Measurements from ENCODE around the gene FLNB. TPM values are rescaled to one million over a fixed set of nuclear protein-coding genes. Genes with fewer than 3 reads are reported as not detected.
A peak's percentile ranks its signal among the peaks of the same experiment; 100 is the strongest.

The FLNB gene
- total and polyA plus RNA-seq, 2 of the 13 experiments (the other 11 are each of a cell fraction or from before 2014, with no cell fraction given) = 106 to 130 TPM

GRCh38 chr3:58041182-58041825 lies 33.1 kb downstream of the FLNB start (continued):
- TF ChIP-seq SIN3A (IDR thresholded peaks at IDR 0.05; ENCODE audit: borderline replicate concordance, low read depth, low read length) (no peak), HOXD1 (CRISPR knock-in tag; IDR thresholded peaks at IDR 0.05) (no peak), KDM3A (CRISPR knock-in tag; IDR thresholded peaks at IDR 0.05; ENCODE audit: low read depth) (0 out of 2 replicates have a peak, but pooled peaks have one; percentile 9), ZNF614 (CRISPR knock-in tag; IDR thresholded peaks at IDR 0.05; ENCODE audit: borderline replicate concordance) (no peak), PCBP1 (IDR thresholded peaks at IDR 0.05; ENCODE audit: borderline replicate concordance, low read depth, low read length) (no peak), ZNF724P (CRISPR knock-in tag; IDR thresholded peaks at IDR 0.05; ENCODE audit: borderline replicate concordance) (no peak), REPIN1 (CRISPR knock-in tag; IDR thresholded peaks at IDR 0.05; ENCODE audit: borderline replicate concordance, low read depth) (no peak), CSRNP1 (CRISPR knock-in tag; IDR thresholded peaks at IDR 0.05) (no peak), SCMH1 (CRISPR knock-in tag; IDR thresholded peaks at IDR 0.05; ENCODE audit: borderline replicate concordance) (no peak), ZNF33B (CRISPR knock-in tag; IDR thresholded peaks at IDR 0.05) (no peak), PLRG1 (conservative IDR thresholded peaks at IDR 0.05) (no peak), PITX1 (CRISPR knock-in tag; IDR thresholded peaks at IDR 0.05) (no peak), CREM (IDR thresholded peaks at IDR 0.05) (no peak), CREM (CRISPR knock-in tag; IDR thresholded peaks at IDR 0.05) (no peak)
- TF ChIP-seq, protein P1, sequence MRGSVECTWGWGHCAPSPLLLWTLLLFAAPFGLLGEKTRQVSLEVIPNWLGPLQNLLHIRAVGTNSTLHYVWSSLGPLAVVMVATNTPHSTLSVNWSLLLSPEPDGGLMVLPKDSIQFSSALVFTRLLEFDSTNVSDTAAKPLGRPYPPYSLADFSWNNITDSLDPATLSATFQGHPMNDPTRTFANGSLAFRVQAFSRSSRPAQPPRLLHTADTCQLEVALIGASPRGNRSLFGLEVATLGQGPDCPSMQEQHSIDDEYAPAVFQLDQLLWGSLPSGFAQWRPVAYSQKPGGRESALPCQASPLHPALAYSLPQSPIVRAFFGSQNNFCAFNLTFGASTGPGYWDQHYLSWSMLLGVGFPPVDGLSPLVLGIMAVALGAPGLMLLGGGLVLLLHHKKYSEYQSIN (CRISPR knock-in tag; IDR thresholded peaks at IDR 0.05; ENCODE audit: borderline replicate concordance) = no peak
- TF ChIP-seq, protein P2, sequence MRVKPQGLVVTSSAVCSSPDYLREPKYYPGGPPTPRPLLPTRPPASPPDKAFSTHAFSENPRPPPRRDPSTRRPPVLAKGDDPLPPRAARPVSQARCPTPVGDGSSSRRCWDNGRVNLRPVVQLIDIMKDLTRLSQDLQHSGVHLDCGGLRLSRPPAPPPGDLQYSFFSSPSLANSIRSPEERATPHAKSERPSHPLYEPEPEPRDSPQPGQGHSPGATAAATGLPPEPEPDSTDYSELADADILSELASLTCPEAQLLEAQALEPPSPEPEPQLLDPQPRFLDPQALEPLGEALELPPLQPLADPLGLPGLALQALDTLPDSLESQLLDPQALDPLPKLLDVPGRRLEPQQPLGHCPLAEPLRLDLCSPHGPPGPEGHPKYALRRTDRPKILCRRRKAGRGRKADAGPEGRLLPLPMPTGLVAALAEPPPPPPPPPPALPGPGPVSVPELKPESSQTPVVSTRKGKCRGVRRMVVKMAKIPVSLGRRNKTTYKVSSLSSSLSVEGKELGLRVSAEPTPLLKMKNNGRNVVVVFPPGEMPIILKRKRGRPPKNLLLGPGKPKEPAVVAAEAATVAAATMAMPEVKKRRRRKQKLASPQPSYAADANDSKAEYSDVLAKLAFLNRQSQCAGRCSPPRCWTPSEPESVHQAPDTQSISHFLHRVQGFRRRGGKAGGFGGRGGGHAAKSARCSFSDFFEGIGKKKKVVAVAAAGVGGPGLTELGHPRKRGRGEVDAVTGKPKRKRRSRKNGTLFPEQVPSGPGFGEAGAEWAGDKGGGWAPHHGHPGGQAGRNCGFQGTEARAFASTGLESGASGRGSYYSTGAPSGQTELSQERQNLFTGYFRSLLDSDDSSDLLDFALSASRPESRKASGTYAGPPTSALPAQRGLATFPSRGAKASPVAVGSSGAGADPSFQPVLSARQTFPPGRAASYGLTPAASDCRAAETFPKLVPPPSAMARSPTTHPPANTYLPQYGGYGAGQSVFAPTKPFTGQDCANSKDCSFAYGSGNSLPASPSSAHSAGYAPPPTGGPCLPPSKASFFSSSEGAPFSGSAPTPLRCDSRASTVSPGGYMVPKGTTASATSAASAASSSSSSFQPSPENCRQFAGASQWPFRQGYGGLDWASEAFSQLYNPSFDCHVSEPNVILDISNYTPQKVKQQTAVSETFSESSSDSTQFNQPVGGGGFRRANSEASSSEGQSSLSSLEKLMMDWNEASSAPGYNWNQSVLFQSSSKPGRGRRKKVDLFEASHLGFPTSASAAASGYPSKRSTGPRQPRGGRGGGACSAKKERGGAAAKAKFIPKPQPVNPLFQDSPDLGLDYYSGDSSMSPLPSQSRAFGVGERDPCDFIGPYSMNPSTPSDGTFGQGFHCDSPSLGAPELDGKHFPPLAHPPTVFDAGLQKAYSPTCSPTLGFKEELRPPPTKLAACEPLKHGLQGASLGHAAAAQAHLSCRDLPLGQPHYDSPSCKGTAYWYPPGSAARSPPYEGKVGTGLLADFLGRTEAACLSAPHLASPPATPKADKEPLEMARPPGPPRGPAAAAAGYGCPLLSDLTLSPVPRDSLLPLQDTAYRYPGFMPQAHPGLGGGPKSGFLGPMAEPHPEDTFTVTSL (CRISPR knock-in tag; IDR thresholded peaks at IDR 0.05; ENCODE audit: borderline replicate concordance) = no peak
- TF ChIP-seq, protein P3, sequence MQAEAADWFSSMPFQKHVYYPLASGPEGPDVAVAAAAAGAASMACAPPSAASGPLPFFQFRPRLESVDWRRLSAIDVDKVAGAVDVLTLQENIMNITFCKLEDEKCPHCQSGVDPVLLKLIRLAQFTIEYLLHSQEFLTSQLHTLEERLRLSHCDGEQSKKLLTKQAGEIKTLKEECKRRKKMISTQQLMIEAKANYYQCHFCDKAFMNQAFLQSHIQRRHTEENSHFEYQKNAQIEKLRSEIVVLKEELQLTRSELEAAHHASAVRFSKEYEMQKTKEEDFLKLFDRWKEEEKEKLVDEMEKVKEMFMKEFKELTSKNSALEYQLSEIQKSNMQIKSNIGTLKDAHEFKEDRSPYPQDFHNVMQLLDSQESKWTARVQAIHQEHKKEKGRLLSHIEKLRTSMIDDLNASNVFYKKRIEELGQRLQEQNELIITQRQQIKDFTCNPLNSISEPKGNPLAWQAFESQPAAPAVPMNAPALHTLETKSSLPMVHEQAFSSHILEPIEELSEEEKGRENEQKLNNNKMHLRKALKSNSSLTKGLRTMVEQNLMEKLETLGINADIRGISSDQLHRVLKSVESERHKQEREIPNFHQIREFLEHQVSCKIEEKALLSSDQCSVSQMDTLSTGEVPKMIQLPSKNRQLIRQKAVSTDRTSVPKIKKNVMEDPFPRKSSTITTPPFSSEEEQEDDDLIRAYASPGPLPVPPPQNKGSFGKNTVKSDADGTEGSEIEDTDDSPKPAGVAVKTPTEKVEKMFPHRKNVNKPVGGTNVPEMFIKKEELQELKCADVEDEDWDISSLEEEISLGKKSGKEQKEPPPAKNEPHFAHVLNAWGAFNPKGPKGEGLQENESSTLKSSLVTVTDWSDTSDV (CRISPR knock-in tag; IDR thresholded peaks at IDR 0.05) = no peak
